Measurements from ENCODE around the gene PRDM12. TPM values are rescaled to one million over a fixed set of nuclear protein-coding genes. Genes with fewer than 3 reads are reported as not detected.
A peak's percentile ranks its signal among the peaks of the same experiment; 100 is the strongest.

Gene PRDM12
- total RNA-seq, 1 experiment from 2014 or later: not detected

DNA sequence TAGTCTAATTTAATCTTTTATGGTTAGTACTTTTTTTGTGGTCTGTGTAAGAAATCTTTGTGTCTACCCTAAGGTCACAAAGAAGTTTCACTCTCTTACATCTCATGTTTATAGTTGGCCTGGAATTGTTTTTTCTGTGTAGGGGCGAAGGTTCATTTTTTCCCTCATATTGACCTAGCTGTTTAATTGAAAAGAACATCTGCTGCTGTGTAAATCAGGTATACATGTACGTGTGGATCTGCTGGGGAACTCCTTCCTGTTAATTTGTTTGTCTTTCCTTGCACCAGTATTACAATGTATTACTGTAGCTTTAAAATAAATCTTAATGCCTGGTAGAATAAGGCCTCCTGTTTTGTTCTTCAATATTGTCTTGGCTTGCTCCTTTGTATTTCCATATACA lies 67.0 kb downstream of the PRDM12 start:
- Histone ChIP-seq H4K20me1 (ENCODE audit: control insufficient read depth, insufficient read depth, insufficient read length) (no peaks in the 10 kb centered on the region), H2BK5ac (ENCODE audit: insufficient read length, low read length) (no peak overlapping the region), H3K23me2 (ENCODE audit: insufficient read length, low read depth, low read length, poor library complexity, severe bottlenecking) (no peaks in the 10 kb centered on the region), H3K27ac (ENCODE audit: insufficient read length, low read depth, low read length) (no peak overlapping the region), H3K79me2 (ENCODE audit: insufficient read depth, low read length) (peaks cover 1% of the 10 kb centered on the region; the same call in 1 of the 2 replicates), H3K9ac (ENCODE audit: extremely low read depth, insufficient read length, low read length) (no peak overlapping the region), H2BK120ac (ENCODE audit: low read depth, low read length, poor library complexity, severe bottlenecking) (no peak overlapping the region), H3K4ac (ENCODE audit: low read depth, low read length) (no peak overlapping the region), H3K14ac (ENCODE audit: insufficient read depth, low read length) (no peak overlapping the region), H3K56ac (ENCODE audit: insufficient read length, low read depth, low read length) (no peak overlapping the region), H4K91ac (ENCODE audit: insufficient read length, low read depth, low read length) (no peak overlapping the region), H3K79me1 (ENCODE audit: insufficient read depth, low read depth, low read length, poor library complexity, severe bottlenecking) (peaks cover 2% of the 10 kb centered on the region), H4K8ac (replicated peaks; ENCODE audit: insufficient read length, low read depth, low read length) (no peak overlapping the region), H3T11ph (ENCODE audit: low read length) (no peak overlapping the region), H2BK20ac (ENCODE audit: low read depth, low read length, poor library complexity, severe bottlenecking) (no peak overlapping the region), H3K23ac (ENCODE audit: insufficient read length, low read depth, low read length) (no peak overlapping the region), H3K18ac (ENCODE audit: insufficient read length, low read depth, low read length) (no peak overlapping the region), H3K27me3 (ENCODE audit: insufficient read depth, low read length) (no peaks in the 10 kb centered on the region), H2AFZ (ENCODE audit: low read length) (no peak overlapping the region), H3K4me1 (ENCODE audit: insufficient read depth, low read length) (no peaks in the 10 kb centered on the region; the same call in 1 of the 2 replicates), H3K4me2 (ENCODE audit: insufficient read depth, insufficient read length, low read length) (no peak overlapping the region), H4K5ac (ENCODE audit: insufficient read length, low read depth, low read length) (no peak overlapping the region), H2AK5ac (ENCODE audit: insufficient read length, low read length) (no peak overlapping the region), H2BK15ac (ENCODE audit: low read depth, low read length) (no peak overlapping the region), H2BK12ac (ENCODE audit: insufficient read length, low read depth, low read length) (no peak overlapping the region), H3K9me3 (ENCODE audit: control insufficient read depth, low read depth, low read length) (no peaks in the 10 kb centered on the region)
- DNase-seq: no peak
- H3K9me3 Mint-ChIP-seq: peaks cover 4% of the 10 kb centered on the region in 2 experiments; a peak in 4 of 5 replicates
- H3K4me1 Mint-ChIP-seq: peaks cover 13 to 14% of the 10 kb centered on the region in 2 experiments
- WGBS (ENCODE audit: extremely low coverage, insufficient read length, low lambda C conversion rate): no CpG with 5 or more reads among the region's 2 CpGs
- no peak overlapping the region for H3K4me3 Mint-ChIP-seq
- H3K27ac Mint-ChIP-seq: 0 out of 7 replicates have a peak overlapping the region, but pooled peaks of 1 of the 3 experiments have one; percentile 7
- no peaks in the 10 kb centered on the region for H3K27me3 Mint-ChIP-seq (ENCODE audit: low read depth)
- H3K36me3 Mint-ChIP-seq (ENCODE audit: insufficient read depth in 1 of 3, low read depth in 3 of 3): peaks cover 3 to 9% (median 3%) of the 10 kb centered on the region in 3 experiments; a peak in 5 of 7 replicates
- TF ChIP-seq CTCF (conservative IDR thresholded peaks at IDR 0.05): no peak
